GM19438 (cell line): ENCODE data around the gene HDAC4.

Source experiments
- ATAC-seq: cut with Tn5 transposase; IDR thresholded peaks from one replicate; pipeline ENCODE4 v1.9.1; 2021; ENCODE audit warnings: low read depth; ENCODE audit not compliant: unreplicated experiment

Gene HDAC4

DNA sequence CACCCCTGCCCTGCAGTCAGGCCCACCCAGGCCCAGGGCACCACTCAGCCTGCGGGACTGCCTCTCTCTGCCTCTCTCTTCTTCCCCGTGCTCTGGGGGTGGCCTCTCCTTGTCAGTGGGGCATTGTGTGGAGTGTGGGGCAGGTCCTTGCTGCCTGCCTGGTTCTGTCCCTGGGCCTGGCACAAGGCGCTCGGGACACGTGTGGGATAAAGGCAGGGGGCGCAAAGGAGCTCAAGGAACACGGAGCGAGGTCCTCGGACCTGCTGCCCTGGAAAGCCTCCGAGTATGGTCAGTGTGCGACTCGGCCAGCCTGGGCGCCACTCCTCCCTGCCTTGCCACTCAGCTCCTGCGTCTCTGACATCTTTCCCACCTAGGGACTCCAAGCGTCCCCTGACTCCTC is 262.2 kb downstream of the HDAC4 start:
- ATAC-seq, result no peak

GRCh38 chr2:239137898-239138283 is 262.9 kb downstream of the HDAC4 start:
- ATAC-seq, result no peak

- ATAC-seq, result no peak
Measured at GRCh38 chr2:239137165-239137897, 263.5 kb downstream of the HDAC4 start.

DNA sequence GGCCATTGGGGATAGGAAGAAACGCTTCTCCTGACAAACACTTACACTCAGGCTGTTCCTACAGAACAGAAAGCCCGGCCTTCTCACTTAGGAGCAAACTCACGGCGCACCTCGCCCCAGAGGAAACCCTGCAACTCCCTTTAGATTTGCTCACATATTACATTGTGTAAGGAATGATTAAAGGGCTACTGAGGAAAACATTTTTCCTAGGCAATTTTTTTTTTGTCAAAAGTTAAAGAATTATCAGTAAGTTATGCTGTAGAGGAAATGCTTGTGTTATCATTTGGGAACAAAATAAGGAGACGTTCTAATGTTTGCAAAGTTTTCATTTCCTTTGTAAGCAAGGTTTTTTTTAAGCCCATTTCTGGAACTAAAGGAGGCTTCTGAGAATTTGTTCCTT is 264.1 kb downstream of the HDAC4 start:
- ATAC-seq, result no peak

DNA sequence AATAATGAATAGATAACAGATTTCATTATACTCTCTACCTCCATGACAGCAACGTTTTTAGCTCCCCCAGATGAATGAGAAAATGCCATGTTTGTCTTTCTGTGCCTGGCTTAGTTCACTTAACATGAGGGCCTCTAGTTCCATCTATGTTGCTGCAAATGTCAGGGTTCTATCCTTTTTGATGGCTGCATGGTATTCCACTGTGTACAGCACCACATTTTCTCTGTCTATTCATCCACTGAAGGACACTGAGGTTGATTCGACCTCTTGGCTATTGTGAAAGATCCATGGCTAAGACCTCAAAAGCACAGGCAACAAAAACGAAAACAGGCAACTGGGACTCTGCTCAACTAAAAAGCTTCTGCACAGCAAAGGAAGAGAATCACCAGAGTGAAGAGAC is 264.6 kb downstream of the HDAC4 start:
- ATAC-seq, result no peak

GRCh38 chr2:239135531-239135930 is 265.3 kb downstream of the HDAC4 start:
- ATAC-seq, result no peak

DNA sequence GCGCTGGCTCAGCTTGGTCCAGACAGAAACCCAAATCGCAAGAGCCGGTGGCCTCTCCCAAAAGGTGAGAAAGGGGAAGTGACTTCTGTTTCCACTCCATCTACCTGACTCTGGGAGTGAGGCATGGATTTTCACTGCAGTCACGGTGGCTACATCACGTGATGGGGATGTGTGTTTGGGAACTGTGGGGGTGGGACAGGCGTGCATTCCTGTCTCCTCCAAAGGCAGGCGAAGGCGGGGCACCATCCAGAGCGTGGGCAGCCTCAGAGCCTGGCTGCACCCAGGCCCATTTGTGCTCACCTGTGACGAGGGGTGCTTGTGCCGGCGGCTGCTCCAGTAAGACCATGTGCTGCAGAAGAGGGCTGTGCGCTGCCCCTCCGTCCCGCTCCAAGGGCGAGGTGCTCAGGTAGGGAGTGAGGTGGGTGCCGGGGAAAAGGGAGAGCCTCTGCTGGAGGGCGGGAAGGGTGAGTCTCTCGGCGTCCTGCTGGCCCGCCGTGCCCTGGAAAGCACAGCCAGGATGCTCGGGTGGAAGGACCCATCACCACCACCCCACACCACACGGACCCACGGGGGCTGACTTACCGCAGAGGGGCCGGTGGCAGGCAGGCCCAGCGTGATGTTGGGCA is 266.8 kb downstream of the HDAC4 start:
- no peak for ATAC-seq

DNA sequence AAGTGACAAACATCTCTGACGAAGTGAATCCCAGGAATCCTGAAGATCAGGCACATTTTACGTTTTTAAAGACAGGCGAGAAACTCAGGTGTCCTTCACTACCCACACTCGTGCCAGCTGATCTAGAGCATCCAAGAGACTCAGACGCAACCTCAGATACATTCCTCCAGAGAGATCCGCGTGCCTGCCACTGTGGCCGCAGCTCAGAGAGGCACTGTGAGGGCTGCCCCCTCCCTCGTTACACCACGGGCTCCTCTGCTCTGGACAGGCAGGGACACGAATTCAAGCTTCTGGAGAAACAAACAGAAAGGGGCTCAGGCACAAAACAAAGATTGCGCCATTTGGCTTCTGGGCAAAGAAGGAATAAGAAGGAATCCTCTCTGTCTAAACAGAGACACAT is 268.0 kb downstream of the HDAC4 start:
- no peak for ATAC-seq

- ATAC-seq, result no peak
Measured at GRCh38 chr2:239132156-239132709, 268.6 kb downstream of the HDAC4 start.

GRCh38 chr2:239131521-239131920 is 269.3 kb downstream of the HDAC4 start:
- ATAC-seq, result no peak

DNA sequence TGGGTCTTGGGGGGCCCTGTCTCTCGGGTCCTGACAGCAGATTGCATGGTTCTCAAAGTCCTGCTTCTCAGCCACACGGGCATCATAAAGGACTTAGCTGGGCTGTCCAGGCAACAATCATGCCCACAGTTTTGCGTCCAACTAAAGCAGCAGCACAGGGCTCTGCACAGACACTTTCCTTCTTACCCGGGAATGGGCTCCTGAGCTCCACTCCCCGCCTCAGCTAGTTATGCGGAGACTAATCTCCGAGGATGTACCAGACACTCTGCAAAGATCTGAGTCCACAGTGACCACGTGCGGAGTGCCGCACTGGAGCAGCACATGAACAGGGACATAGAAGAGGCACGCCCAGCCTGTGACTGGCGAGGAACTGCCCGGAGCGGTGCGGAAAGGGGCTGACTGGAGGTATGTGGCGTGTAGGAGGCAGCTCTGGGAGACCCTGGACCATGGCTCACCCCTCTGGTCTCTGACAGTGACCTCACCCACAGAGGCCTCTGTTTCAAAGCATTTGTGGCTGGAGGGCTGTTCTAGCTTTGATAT is 270.0 kb downstream of the HDAC4 start:
- no peak for ATAC-seq

GRCh38 chr2:239130041-239130440 is 270.8 kb downstream of the HDAC4 start:
- no peak for ATAC-seq

DNA sequence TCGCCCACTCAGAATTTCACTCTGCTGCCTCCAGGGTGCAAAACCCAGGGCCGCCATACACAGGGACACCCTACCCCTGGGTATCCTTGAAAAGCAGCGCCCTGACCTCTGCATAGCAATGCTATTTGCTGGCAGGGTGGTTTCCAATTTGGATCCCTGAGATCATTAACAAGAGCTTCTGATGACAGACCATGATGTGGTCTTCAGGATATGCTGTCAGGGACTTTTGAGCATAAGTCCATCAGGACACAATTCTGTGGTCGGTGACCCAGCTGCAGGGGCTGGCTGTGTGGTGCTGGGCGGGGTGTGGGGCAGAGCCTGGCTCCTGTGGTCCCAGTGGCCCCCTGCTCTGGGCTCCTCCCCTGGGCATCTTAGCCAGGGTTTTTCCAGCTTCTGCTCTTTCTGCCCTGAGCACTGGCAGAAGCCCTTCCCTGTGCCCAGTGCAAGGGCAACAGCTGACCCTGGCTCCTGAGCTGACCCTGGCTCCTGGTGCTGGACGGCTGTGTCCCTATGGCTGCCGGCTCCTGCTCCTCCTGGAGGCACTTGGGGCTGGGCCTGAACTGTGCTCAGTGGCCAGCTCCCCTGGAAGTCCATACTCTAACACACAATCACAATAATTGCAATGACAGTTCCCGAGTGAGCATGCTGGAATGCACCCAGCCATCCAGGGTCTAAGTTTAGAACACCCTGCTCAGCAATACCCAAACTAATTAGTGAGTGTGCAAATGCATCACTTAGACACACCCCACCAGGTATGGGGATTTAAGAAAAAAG is 271.5 kb downstream of the HDAC4 start:
- ATAC-seq, result no peak

GRCh38 chr2:239128706-239129105 is 272.1 kb downstream of the HDAC4 start:
- no peak for ATAC-seq

- ATAC-seq, result no peak
Measured at GRCh38 chr2:239127513-239127912, 273.3 kb downstream of the HDAC4 start.

GRCh38 chr2:239125726-239126675 is 274.8 kb downstream of the HDAC4 start:
- ATAC-seq, result no peak

- no peak for ATAC-seq
Measured at GRCh38 chr2:239124152-239124899, 276.5 kb downstream of the HDAC4 start.

DNA sequence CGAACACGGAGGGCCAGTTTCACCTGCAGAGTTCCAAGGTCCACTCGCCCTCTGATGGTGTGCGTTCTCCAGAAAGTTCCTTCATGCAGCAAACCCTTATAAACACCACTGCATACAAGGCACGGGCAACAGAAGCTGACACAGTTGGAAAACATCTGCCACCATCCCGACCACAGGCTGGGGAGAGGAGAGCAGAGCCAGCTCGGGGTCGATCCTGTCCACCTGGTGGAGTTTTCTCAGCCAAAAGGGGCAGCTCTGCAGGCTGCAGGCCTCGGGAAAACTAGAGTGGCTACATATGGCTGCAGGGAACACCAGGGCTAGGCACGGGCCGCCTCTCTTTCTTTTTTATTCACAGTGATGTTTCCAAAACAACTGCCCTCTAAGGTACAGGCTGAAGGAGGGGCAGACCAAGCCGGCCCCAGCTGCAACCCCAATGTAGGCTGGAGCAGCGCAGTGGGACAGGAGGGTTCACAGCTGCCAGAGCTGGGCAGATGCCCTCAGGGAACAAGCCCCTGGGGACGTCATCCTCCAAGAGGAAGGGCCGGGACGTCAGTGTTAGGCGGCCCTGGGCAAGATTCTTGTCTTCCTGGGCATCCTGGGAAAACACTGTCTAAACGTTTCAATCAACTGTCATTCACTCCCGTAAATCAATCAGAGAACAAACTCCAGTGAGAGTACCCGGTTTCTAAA is 278.3 kb downstream of the HDAC4 start:
- ATAC-seq, result no peak

GRCh38 chr2:239121600-239122012 is 279.2 kb downstream of the HDAC4 start:
- ATAC-seq, result no peak
